Retina (tissue), 1 donor: ENCODE data around the gene BTRC.
A peak's percentile ranks its signal among the peaks of the same experiment; 100 is the strongest.

Source experiments
- DNase-seq: peaks from one replicate; pipeline ENCODE4 v3.0.0-alpha.2; 2016

The BTRC gene

DNA sequence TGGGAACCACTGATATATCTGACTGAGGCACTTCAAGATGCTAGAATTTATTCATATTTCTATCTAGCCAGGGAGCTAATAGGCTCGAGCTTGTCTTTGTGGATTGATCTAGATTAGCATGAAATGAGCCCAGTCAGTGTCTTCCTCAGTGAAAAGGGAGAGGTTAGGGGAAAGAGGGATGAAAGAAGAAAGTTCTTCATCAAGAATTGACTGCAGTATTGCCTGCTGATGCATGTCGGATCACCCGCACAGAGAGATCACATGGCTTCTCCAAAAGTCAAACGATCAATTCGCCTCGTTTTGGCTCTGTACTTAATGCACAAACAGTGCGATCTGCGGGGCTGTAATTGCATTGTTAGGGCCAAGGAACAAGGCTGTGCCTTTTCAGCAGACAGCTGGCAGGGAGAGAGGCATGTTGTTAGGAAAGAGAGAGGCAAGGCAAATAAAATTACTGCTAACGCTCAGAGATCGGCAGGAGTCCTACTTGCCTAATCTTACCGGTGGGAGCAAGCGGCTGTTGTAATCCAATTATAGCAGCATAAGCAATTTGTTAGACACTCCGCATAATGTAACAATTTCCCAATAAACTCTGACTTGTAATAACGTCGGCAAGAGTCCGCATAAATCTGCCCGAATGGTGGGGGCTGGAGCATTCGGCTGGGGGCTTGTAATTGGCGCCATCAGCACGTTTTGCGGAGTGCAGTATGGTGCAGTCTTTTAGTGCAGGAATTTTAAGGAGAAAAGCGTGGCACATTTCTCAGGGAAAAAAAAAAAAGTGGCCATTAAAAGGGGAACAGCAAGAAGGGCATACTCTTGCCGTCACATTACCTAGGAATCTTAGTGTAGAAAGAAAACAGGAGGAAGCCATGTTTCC, 132.0 kb downstream of the BTRC start:
- DNase-seq: peak; percentile 72

DNA sequence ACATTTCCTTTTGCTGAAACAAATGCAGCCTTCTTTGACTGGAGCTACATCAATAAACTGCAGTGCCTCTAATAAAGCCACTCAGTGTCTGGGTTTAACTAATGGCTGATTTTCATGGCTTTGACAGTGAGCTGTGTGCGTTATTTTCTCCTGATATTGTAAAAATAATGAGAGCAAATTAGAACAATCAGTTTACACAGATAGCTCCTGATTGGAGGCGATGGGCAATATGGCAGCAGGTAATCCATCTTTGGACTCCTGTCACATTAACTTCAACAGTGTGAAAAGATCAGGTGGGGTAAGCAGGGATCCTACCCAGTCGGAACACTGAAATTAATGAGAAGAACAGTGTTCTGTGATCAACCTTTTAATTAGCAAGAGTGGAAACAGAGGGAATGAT, 133.4 kb downstream of the BTRC start:
- no peak for DNase-seq

DNA sequence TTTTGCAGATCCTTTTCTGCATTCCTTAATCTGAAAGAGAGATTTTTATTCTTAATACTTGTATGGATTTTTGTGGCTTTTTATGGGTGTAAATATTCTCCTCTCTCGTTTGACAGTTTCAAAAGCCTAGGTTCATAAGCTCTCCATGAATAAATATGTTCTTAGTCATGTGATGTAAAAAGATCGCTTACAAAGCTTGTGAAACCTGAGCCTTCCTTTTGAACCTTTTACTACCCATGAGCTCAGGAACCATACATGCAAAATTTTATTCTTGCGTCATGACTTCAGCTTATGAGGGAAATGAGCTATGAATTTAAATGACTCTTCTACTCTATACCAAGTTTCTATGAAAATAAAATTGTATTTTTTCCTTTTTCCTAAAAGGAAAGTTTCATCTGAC, 135.4 kb downstream of the BTRC start:
- DNase-seq: no peak

DNA sequence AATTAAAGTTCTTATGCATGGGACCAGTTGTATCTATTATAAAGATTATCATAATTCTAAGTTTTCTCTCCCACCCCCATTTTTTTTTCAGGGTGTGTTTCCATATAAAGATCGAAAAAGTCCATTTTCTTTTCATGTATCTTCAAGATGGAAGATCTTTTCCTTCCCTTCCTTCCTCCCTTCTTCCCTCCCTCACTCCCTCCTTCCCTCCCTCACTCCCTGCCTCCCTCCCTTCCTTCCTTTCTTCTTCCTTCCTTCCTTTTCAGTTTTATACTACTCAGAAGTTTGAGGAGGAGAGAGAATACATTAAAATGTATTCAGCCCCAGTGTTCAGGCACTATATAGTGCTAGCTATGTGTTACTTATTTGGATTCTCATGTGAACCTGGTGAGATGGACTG, 136.1 kb downstream of the BTRC start:
- DNase-seq: no peak

DNA sequence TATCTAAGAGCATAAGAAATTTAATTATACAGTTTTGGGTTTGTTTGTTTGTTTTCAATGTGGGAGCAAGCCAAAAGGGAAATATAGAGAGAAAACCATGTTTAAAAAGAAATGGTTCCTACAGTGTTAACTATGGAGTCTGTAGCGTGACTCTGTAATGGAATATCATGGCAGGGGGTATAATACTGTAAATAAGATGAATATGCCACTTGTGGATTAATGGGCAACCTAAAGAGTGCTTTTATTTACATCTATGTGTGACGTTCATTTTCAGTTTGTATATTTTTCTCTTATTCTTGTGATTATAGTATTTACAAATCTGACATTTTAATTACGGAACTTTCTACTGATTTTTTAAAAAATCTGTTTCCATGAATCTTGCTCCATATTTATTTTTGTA, 138.2 kb downstream of the BTRC start:
- DNase-seq: no peak

DNA sequence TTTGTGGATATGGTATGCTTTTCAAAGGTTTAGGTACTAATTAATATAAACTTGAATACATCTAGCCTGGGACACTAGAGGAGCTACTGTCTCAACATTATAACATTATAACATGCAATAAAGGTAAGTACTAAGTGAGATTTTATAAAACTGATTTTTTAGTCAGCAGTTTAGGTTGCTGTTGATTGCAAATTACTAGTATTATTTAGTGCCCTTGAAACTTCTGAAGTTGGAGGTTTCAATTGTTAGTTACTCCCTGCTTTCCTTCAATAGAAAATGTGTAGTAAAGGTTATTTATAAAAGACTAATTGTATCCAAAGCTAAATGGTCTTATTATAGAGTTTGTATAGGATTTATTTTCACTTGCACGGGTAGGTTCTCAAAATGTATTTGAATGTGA, 138.8 kb downstream of the BTRC start:
- no peak for DNase-seq

DNA sequence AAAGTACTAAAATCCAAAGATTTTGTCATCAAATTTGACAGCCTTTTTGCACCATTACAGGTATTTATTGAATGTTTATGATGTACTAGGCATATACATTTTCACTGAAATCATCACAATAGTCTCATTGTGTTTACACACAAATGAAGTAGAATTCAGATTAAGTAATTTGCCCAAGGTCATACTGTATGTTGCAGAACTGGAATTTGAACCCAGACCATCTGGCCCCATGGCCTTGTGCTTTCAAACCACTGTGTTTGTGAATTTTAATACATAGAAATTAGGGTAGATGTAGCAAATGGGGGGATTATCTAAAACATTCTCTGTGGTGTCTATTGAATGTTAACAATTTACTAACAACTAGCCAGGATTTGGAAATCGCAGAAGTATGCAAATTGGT, 139.3 kb downstream of the BTRC start:
- no peak for DNase-seq

DNA sequence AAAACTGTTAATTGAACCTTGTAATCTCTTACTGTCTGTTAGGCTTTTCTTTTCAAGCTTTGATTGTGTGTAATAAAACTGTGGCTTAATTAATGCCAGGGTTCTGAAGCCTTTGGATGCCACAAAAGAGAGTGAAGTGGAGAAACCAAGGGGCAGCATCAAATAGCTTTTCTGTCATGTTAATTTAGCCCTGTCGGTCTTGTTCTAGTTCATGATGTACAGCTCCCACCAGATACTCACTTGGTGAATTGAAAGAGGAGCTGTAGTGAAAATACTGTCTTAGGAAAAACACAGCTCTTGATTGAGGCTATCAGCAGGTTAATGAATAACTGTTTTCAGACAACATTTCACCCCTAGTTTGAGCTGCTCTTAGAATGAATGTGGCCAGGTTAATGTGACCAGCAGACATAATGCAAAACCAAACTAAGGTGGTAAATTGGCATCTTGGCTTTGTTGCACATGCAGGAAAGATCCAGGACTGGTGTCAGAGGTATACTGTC, 139.9 kb downstream of the BTRC start:
- peak; percentile 30 for DNase-seq

DNA sequence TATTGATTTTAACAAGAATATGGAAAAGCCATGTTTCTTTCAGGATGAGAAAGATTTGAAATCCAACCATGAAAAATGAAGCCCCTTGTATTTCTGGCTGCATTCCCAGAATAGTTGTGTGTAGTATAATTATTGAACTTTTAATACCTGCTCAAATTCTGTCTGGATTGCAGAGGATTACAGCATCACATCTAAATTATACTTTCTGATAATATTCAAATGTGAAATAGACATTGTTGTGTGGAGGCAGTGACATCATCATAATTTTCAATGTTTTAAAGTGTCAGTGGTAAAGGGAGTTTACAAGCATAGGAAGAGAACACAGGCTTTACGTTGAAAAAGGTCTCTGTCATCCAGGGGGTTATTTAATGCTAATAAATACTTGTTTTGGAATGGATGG, 140.7 kb downstream of the BTRC start:
- DNase-seq: no peak

DNA sequence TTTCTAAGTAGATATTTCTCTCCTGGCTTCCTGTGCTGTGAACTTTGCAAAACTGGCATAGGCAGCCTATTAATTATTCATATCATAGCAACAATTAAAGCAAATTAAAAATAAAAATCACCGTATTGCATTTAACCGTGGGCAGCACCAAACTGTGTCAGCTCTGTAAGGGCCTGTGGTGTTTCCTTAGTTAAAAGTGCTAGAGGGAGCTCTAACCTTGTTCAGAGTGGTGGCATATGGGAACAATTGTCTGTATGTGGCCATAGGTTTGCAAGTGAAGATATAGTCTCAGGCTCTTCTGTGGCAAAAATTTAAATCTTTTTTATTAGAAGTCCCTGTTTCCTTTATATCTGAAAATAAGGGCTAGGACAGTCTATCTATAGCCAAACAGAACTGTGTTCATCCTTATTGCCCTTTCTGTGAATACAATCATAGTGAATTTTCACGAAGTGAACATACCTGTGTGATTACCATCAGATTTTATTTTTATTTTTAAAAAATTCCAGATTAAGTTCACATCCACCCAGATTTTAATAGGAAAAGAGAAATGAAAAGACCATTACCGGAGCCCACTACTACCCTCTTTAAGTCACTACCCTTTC, 141.5 kb downstream of the BTRC start:
- no peak for DNase-seq

DNA sequence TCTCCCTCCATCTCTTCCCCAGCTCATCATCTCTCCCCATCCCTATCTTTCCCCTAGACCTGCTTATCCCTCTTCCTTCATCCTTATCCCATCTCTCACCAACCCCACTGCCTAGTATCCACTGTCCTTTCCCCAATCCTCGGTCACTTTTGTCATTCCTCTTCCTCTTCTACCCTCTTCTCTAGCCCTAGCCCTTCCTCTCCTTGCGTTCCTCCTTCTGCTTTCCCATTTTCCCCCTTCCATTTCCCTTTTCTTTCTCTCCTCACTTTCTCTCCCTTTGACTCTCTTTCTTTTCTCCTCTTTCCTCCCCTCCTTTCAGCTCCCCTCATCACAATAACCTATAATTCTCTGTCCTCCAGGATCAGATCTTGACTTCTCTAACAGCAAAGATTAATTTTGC, 150.5 kb downstream of the BTRC start:
- DNase-seq: no peak

DNA sequence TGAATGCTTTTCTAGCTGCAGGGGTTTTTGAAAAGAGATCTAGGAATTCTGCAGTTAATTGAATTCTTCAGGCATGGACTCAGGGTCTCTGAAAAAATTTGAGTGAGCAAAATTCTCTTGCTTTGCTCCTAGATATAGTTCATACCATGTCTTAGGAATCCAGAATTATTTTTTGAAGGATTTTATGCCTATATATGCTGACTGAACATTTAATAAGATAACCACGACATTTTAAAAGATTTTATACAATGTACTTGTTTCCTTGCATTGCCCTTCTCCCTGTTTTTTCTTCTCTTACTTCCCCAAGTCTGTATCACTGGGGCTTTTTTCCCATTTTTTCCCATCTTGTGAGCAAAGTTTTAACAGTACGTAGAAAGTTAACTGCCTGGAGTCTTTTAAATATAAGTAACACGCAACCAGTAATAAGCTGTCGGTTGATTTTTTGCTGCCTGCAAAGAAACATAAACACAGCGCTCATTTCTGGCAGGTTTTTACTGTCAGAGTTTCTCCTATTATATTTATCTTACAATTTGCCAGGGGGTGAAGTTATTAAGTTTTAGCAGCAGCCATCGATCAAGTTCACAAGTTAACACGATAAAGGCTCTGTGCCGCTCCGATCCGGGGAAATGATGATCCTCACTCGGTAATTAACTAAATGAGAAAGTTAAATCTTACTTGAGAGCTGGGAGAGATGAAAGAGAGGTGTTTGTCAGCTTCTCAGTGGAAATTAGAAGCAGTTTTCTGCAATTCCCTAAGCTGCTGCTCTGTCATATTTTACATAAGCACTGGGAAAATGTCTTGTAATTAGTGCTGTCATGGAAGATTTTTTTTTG, 153.1 kb downstream of the BTRC start:
- DNase-seq: peak; percentile 21

DNA sequence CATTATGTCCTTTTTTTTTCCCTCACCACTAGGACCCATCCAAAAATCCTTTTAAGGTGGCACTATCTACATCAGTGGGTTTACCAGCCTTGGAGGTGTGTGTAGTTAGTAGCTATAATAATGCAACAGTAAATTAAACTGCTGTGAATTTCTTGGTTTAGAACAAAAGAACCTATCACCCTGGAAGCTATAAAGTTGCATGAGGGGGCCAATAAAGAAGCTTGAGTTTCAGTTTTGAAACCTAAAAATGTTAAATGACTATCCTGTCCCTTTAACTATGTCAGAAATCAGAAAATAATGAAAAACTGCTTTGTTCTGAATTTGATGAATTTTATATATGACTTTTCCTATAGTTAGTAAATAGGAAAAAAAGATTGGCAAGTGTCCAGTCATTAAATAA, 153.9 kb downstream of the BTRC start:
- no peak for DNase-seq

DNA sequence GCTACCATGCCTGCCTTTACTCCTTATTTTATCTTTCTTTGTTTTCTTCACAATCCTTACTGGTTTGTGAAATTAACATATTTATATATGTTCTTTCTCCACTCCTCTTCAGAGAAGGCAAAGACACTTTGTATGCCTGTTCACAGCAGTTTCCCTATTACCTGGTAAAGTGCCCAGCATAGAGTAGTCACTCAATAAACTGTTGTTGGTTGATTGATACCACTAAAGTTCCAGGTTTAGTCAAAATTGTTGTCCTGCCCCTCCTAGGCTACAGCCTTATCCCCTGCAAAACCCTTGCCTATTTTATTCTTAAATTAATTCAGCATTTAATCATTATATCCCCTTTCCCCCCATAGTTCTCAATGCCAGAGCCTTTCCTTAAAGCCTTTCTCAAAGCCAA, 158.0 kb downstream of the BTRC start:
- DNase-seq: no peak

DNA sequence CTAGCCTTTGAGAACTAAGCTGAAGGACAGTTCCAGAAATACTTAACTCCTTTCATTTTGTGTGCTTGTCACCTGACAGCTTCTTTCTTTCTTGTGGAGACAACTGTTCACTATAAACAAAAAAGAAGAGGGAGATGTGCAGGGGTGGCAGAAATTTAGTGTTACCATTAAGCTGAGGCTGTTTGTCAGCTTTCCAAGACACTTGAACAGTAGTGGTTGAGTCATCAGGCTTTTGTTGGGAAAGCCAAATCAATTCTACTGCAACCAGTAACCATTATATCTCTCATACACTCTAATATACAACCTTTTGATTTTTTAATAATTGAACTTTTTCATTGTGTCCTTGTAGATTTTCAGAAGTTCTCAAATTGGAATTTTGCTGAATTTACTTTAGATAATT, 158.8 kb downstream of the BTRC start:
- DNase-seq: no peak

DNA sequence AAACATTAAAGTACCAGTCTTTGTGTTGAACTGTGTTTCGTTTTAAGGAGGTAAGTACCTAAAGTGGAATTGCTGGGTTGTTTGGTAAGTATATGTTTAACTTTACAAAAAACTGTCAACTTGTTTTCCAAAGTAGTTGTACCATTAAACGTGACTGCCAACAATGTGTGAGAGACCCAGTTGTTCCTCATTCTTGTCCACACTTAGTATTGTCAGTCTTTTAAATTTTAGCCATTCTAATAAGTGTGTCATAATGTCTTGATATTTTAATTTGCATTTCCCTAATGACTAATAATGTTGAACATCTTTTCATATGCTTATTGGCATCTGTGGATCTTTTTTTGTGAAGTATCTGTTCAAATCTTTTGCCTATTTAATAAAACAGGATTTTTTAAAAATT, 159.8 kb downstream of the BTRC start:
- DNase-seq: no peak

DNA sequence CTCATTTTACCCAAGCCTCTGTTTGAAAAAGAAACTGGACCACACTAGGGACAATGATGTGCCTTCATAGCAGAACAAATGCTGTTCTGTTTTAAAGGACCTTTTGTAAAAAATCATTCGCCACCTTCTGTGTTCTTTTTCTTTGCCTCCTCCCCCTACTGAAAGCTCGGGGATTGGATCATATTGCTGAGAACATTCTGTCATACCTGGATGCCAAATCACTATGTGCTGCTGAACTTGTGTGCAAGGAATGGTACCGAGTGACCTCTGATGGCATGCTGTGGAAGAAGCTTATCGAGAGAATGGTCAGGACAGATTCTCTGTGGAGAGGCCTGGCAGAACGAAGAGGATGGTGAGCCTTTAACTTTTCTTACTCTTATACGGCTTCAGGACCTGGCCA, 171.9 kb downstream of the BTRC start:
- DNase-seq: no peak

DNA sequence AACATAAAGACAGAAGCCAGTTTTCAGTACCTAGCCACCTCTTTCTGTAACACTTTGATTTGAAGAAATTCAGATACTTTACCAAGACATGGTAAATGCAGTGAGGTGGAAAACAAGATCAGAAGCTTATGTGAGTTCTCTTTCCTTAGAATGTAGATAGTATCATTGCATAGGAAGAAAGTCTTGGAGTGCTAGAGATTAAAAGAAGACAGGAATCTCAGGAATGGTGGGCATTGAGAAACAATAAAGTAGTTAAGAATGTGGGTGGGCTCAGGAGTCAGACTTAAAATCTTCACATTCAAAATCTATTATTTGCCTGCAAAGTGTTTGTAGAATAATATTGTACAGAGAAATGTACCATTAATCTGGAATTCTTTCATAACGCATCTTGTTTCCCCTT, 175.2 kb downstream of the BTRC start:
- no peak for DNase-seq

DNA sequence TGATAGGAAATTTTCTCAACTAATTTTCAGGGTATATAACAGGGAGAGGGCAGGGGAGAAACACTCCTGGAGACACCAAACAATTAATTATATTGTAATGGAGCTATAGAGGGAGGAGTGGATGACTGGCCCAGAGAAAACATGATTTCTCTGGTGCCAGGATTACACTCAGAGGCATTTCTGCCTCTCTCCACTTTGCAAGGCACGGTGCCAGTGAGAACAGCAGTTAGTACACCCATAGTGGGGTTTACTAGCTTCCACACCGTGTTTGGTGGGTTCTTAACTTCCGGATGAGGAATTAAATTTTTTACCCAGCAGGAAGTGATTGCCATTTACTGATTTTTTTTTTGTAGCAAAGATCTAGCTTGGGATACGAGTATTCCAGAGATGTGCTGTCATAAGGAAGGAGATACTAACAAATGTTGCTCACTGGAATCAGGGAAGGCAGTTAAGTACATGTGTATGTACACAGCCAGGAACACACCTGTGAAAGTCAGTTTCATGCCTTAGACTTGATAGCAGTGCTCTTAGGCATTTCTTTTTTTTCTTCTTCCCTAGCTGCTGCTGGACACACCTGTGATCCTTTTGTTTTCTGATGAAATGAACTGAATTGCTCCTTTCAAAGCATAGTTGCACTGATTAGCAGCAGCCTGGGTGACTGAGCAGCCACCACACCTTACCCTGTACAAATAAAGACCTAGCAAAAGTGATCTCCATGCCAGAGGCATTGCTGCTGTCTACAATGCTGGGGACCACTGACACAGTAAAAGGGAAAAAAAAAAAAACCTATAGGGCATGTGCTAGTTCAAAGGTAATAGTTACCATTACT, 176.0 kb downstream of the BTRC start:
- no peak for DNase-seq

DNA sequence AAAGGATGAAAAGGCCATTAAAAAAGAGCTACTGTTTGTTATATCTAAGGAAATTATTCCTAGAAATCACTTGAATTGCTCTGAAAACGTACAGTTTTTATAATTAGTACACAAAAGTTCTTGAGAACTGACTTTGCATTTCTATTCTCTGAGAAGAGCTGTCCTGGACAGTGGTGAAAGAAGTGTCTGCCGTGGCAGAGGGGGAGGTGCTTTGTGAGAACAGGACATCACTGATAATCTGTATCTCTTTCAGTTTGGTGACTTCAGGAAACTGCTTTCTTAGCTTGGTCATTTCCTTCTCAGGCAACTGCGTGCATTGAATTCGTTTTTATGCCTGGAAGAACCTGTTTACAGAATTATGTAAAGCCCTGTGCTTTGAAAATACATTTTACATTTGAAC, 182.0 kb downstream of the BTRC start:
- DNase-seq: no peak

DNA sequence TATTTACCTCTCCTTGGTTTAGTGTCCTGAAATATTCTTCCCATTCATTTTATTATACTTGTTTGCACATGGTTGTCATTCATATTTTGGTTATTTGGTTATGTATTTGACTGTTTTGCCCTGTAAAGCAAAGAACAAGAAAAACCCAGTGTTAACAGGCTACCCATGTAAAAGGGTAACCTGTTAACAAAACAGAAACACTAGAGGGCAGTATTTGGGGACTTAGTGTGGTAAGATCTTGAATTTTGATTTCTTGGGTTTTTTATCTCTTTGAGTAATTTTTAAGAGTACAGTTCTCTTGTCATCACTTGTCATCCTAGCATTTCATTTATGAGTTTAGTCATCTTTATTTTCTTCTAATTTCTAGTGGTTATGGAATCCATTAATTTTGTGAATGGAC, 182.8 kb downstream of the BTRC start:
- DNase-seq: no peak

DNA sequence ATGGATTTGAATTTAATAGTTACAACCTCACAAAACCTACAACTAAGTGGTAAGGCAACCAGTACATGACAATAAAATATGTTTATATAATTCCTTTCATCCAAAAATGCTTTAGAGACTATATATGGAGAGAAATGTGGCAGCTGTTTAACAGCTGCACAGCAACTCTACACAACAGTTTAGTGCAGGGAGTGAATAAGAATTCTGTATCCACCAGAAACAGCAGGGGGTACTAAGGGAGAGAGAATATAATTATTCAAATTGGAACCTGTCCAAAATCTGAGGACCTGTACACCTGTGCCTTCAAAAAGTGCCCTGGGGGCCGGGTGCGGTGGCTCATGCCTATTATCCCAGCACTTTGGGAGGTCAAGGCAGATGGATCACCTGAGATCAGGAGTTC, 184.5 kb downstream of the BTRC start:
- DNase-seq: no peak

DNA sequence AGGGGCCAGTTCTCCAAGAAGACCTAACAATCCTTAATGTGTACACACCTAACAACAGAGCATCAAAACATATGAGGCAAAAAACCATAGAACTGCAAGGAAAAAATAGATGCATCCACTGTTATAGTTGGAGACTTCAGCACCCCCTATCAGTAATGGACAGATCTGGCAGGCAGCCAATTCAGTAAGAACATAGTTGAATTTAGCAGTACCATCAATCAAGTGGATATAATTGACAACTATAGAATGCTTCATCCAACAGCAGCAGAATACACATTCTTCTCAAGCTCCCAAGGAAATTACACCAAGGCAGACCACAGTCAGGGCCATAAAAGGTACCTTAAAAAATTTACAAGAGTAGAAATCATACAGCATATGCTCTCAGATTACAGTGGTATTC, 191.9 kb downstream of the BTRC start:
- no peak for DNase-seq
